Lower leg skin (tissue), 3 donors: ENCODE data around the gene EIF2AK2.

Experiments used
- CTCF ChIP-seq, 3 donors: fragments of 450-650 bp; IDR thresholded peaks; one replicate each; pipeline ENCODE4 v1.5.1; 2016; ENCODE audit warnings: antibody characterized with exemption in 3 of 3, mild to moderate bottlenecking in 3 of 3, moderate library complexity in 2 of 3
- POLR2A ChIP-seq, 2 donors: fragments of 450-650 bp; IDR thresholded peaks; one replicate each; pipeline ENCODE4 v1.6.1; 2016 to 2017; ENCODE audit warnings: antibody characterized with exemption in 2 of 2, mild to moderate bottlenecking in 1 of 2, moderate library complexity in 1 of 2

GRCh38 chr2:37154785-37155184, 2.0 kb downstream of the EIF2AK2 start:
- TF ChIP-seq CTCF (IDR thresholded peaks at IDR 0.05): no peak
- TF ChIP-seq POLR2A (IDR thresholded peaks at IDR 0.05): no peak
